Measurements from ENCODE around the gene CYP1A1. TPM values are rescaled to one million over a fixed set of nuclear protein-coding genes. Genes with fewer than 3 reads are reported as not detected.

CYP1A1 gene
- total RNA-seq, 1 donor from 2014 or later: 0.41 TPM

- Histone ChIP-seq H3K4me3 (no peak overlapping the region), H3K9me3 (replicated peaks) (no peaks in the 10 kb centered on the region), H3K36me3 (no peaks in the 10 kb centered on the region), H3K4me1 (peaks cover 16% of the 10 kb centered on the region), H3K27me3 (ENCODE audit: low read depth) (peaks cover 7% of the 10 kb centered on the region), H3K27ac (replicated peaks) (no peak overlapping the region)
- peak; percentile 84 for TF ChIP-seq CTCF (IDR thresholded peaks at IDR 0.05; ENCODE audit: borderline replicate concordance)
- peak; percentile 50 for DNase-seq
- intact Hi-C loops (cut with micrococcal nuclease): loop anchor here (5.0 kb wide), 2 partner anchors 132 to 397 kb away; no protein-coding TSS in a partner anchor
Measured at GRCh38 chr15:74768771-74769342, 43.5 kb upstream of the CYP1A1 start.

- intact Hi-C loops (cut with micrococcal nuclease): loop anchor here (5.0 kb wide), 2 partner anchors 131 to 396 kb away; no protein-coding TSS in a partner anchor
- no peak overlapping the region for H3K27ac ChIP-seq (replicated peaks)
- H3K9me3 ChIP-seq (replicated peaks): no peaks in the 10 kb centered on the region
- H3K4me1 ChIP-seq: peaks cover 16% of the 10 kb centered on the region
- no peak for TF ChIP-seq CTCF (IDR thresholded peaks at IDR 0.05; ENCODE audit: borderline replicate concordance)
- H3K4me3 ChIP-seq: no peak overlapping the region
- peaks cover 7% of the 10 kb centered on the region for H3K27me3 ChIP-seq (ENCODE audit: low read depth)
- no peaks in the 10 kb centered on the region for H3K36me3 ChIP-seq
- no peak for DNase-seq
Measured at GRCh38 chr15:74768099-74768770, 42.9 kb upstream of the CYP1A1 start.

- no peaks in the 10 kb centered on the region for H3K9me3 ChIP-seq (replicated peaks)
- H3K27ac ChIP-seq (replicated peaks): no peak overlapping the region
- H3K4me3 ChIP-seq: no peak overlapping the region
- intact Hi-C loops (cut with micrococcal nuclease): loop anchor here (5.0 kb wide), 2 partner anchors 130 to 395 kb away; no protein-coding TSS in a partner anchor
- peaks cover 7% of the 10 kb centered on the region for H3K27me3 ChIP-seq (ENCODE audit: low read depth)
- no peaks in the 10 kb centered on the region for H3K36me3 ChIP-seq
- H3K4me1 ChIP-seq: peaks cover 24% of the 10 kb centered on the region
- DNase-seq: no peak
- no peak for TF ChIP-seq CTCF (IDR thresholded peaks at IDR 0.05; ENCODE audit: borderline replicate concordance)
Measured at GRCh38 chr15:74767167-74768098, 42.1 kb upstream of the CYP1A1 start.

- no peak for DNase-seq
- Histone ChIP-seq H3K4me1 (peaks cover 14% of the 10 kb centered on the region), H3K36me3 (no peaks in the 10 kb centered on the region), H3K27me3 (ENCODE audit: low read depth) (peaks cover 7% of the 10 kb centered on the region), H3K9me3 (replicated peaks) (no peaks in the 10 kb centered on the region), H3K27ac (replicated peaks) (peak overlapping the region; percentile 55), H3K4me3 (no peak overlapping the region)
- TF ChIP-seq CTCF (IDR thresholded peaks at IDR 0.05; ENCODE audit: borderline replicate concordance): no peak
- intact Hi-C loops (cut with micrococcal nuclease): no loop called here
Measured at GRCh38 chr15:74763416-74763815, 38.1 kb upstream of the CYP1A1 start.

GRCh38 chr15:74762791-74763150, 37.4 kb upstream of the CYP1A1 start:
- DNase-seq: no peak

More at GRCh38 chr15:74762791-74763150, 37.4 kb upstream of the CYP1A1 start:
- no peak for TF ChIP-seq CTCF (IDR thresholded peaks at IDR 0.05; ENCODE audit: borderline replicate concordance)
- intact Hi-C loops (cut with micrococcal nuclease): no loop called here
- Histone ChIP-seq H3K27me3 (ENCODE audit: low read depth) (peaks cover 3% of the 10 kb centered on the region), H3K4me1 (peaks cover 10% of the 10 kb centered on the region), H3K4me3 (no peak overlapping the region), H3K27ac (replicated peaks) (peak overlapping the region; percentile 55), H3K9me3 (replicated peaks) (no peaks in the 10 kb centered on the region), H3K36me3 (no peaks in the 10 kb centered on the region)

All from left ventricle myocardium inferior (tissue), 1 donor.